ENCODE data around the gene DBN1.

DNA sequence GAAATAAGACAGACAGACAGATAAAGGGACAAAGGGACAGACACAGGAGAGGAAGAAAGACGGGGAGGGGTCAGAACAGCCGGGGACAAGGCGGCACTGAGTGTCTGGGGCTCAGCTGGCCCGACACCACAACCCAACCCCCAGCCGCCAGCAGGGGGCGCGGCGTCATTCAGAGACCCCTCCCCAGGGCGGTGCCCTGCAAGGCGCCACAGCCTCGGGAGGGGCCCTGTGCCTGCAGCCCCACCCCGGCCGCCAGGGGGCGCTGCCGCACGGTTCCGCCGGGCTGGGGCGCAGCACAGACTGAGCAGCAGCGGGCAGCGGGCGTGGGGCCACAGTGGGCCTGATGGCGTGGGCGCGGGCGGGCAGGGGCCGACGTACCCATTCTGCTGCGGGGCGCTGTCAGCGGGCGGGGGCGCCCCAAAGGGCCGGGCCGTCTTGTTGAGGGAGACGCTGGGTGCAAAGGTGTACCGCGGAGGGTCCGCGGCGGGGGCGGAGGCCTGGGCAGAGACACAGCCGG is 18.1 kb upstream of the DBN1 start:
- TF ChIP-seq, protein P1, sequence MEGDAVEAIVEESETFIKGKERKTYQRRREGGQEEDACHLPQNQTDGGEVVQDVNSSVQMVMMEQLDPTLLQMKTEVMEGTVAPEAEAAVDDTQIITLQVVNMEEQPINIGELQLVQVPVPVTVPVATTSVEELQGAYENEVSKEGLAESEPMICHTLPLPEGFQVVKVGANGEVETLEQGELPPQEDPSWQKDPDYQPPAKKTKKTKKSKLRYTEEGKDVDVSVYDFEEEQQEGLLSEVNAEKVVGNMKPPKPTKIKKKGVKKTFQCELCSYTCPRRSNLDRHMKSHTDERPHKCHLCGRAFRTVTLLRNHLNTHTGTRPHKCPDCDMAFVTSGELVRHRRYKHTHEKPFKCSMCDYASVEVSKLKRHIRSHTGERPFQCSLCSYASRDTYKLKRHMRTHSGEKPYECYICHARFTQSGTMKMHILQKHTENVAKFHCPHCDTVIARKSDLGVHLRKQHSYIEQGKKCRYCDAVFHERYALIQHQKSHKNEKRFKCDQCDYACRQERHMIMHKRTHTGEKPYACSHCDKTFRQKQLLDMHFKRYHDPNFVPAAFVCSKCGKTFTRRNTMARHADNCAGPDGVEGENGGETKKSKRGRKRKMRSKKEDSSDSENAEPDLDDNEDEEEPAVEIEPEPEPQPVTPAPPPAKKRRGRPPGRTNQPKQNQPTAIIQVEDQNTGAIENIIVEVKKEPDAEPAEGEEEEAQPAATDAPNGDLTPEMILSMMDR (IDR thresholded peaks at IDR 0.05), result peak; percentile 97
- TF ChIP-seq EZH2 (IDR thresholded peaks at IDR 0.05), result no peak
- no peak for TF ChIP-seq EZH2phosphoT487 (IDR thresholded peaks at IDR 0.05)
